Small intestine (tissue), 7 donors: ENCODE data around the gene SINHCAF. TPM values are rescaled to one million over a fixed set of nuclear protein-coding genes. Genes with fewer than 3 reads are reported as not detected.

Experiments
- DNase-seq, 2 donors: peaks; one replicate each; pipeline versions ENCODE4 v3.0.0 to v3.0.0-alpha.2; 2013
- FAIRE-seq: peaks from 2 replicates; lab custom pipeline; 2012; peaks lifted over from hg19 to GRCh38; lab: Jason Lieb, UNC
- H3K27ac ChIP-seq, 3 donors: one replicate each; pipeline ENCODE4 v1.5.1; 2013; ENCODE audit warnings: low read length in 2 of 3, mild to moderate bottlenecking in 2 of 3, control low read depth in 1 of 3, inconsistent platforms in 1 of 3, low read depth in 1 of 3, moderate library complexity in 1 of 3
- H3K27me3 ChIP-seq, 3 donors: one replicate each; pipeline ENCODE4 v1.6.1; 2013; ENCODE audit warnings: low read length in 3 of 3, inconsistent platforms in 1 of 3; ENCODE audit not compliant: control insufficient read depth in 3 of 3, insufficient read depth in 3 of 3
- H3K36me3 ChIP-seq, 3 donors: one replicate each; pipeline ENCODE4 v1.6.1; 2013; ENCODE audit warnings: low read length in 3 of 3, inconsistent platforms in 1 of 3, low read depth in 1 of 3, mild to moderate bottlenecking in 1 of 3, moderate library complexity in 1 of 3; ENCODE audit not compliant: control insufficient read depth in 3 of 3, insufficient read depth in 2 of 3
- H3K4me1 ChIP-seq, 3 donors: one replicate each; pipeline ENCODE4 v1.6.1; 2013; ENCODE audit warnings: low read length in 2 of 3, inconsistent platforms in 1 of 3, low read depth in 1 of 3, mild to moderate bottlenecking in 1 of 3, moderate library complexity in 1 of 3; ENCODE audit not compliant: control insufficient read depth in 3 of 3, insufficient read depth in 2 of 3
- H3K4me3 ChIP-seq, 3 donors: one replicate each; pipeline ENCODE4 v1.5.1; 2013; ENCODE audit warnings: low read length in 3 of 3, control low read depth in 1 of 3, inconsistent platforms in 1 of 3, low read depth in 1 of 3, mild to moderate bottlenecking in 1 of 3, moderate library complexity in 1 of 3
- H3K9me3 ChIP-seq, 2 donors: one replicate each; pipeline ENCODE4 v1.6.1; 2013; ENCODE audit warnings: low read depth in 1 of 2, low read length in 1 of 2; ENCODE audit not compliant: control insufficient read depth in 2 of 2, insufficient read depth in 1 of 2
- WGBS, 3 donors: extraction: QIAGEN DNeasy Blood & Tissue Kit; methylation state at CpG; one replicate each; pipeline ENCODE4 v1.1.7; 2013; 5-methylcytosine and 5-hydroxymethylcytosine counted together
- polyA plus RNA-seq, 4 donors: library from polyadenylated mRNA; stranded (reverse) in 3 of 4; unstranded in 1 of 4; fragments of 200-250 nt in 3 of 4; fragments of 120-200 nt in 1 of 4; gene quantifications; one replicate each; pipeline versions ENCODE4 v1.2.1 to v1.2.3, GENCODE V29; 2013
- donor health status: healthy with polysubstance abuse.
- donor health status: control.
- donor health status: control.
- donor health status: Bipolar disorder and iron deficiency.
- donor health status: healthy.

The SINHCAF gene
- polyA plus RNA-seq, 4 donors = 26.7 to 78.6 (median 33.5) TPM

DNA sequence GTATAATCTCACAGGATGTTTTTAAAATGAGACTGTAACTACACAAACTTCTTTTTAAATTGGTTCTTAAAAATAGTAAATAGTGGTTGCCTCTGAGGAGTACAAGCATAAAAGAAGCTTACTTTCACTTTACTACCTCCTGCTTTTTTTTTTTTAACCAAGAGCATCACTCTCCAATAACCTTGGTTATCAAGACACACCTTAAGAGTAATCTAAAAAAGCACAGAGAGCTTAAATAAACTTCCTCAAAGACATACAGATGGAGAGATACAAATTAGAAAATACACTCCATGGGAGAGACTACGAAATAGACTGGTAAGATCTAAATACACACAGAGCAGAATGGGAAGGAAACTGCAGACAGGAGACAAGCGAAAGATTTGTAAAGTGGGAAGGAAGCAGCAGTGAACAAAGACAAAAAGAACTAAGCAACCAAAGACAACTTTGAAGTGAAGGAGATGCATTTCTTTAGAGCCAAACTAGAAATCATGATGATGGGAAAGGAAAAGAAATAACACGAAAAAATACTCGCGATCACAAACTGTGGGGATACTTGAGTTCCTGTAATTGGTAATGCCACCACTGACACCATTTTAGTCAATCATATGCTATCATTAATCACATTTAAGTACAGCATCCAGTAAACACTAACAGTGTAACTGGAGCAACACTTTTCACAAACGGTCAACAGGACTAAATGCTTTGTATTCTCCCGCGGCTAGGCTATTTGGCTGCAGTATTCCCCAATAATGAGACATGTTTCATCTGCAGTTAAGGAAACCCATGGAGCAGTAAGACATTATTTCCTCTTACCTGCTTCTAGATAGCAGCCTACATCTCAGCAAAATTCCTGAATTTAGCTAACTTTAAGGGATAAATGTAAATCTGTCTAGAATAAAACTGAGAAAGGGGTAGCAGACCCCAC lies 8.2 kb downstream of the SINHCAF start:
- DNase-seq (peak; percentile 53 to 62), FAIRE-seq (no peak)
- H3K27me3 ChIP-seq = no peaks in the 10 kb centered on the region
- peak overlapping the region in 1 of 3 donors; percentile 15 for H3K4me3 ChIP-seq
- H3K27ac ChIP-seq = peak overlapping the region; percentile 22 to 60 (median 60)
- 10 to 21% (median 12%) methylated on average over 8 of the region's 8 CpGs for WGBS, 3 donors
- peaks cover 1 to 11% (median 8%) of the 10 kb centered on the region in 3 donors for H3K4me1 ChIP-seq
- no peaks in the 10 kb centered on the region for H3K36me3 ChIP-seq
- no peaks in the 10 kb centered on the region for H3K9me3 ChIP-seq

DNA sequence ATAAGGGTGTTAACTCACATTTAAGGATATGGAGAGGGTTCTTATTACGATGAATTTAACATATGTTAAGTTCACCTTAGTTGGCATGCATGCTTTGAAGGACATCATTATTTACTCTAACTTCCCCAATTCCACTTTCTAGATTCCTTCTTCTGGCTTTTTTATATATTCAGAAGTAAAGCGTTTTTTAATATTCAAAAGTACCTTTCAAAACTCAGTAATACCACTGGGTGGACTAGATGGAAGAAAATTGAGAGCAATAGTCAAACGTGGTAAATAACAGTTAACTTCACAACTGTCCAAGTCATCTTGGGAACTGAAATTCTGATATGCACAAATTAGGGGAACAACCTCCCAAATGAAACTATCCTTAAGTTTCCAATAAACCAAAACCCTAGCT lies 9.1 kb downstream of the SINHCAF start:
- peaks cover 1 to 10% (median 5%) of the 10 kb centered on the region in 3 donors for H3K4me1 ChIP-seq
- no peaks in the 10 kb centered on the region for H3K36me3 ChIP-seq
- no peak for DNase-seq
- FAIRE-seq = no peak
- WGBS, 3 donors = 42 to 45% (median 45%) methylated on average over 3 of the region's 3 CpGs
- H3K4me3 ChIP-seq = no peak overlapping the region
- peak overlapping the region in 1 of 3 donors; percentile 22 for H3K27ac ChIP-seq
- no peaks in the 10 kb centered on the region for H3K27me3 ChIP-seq
- no peaks in the 10 kb centered on the region for H3K9me3 ChIP-seq

DNA sequence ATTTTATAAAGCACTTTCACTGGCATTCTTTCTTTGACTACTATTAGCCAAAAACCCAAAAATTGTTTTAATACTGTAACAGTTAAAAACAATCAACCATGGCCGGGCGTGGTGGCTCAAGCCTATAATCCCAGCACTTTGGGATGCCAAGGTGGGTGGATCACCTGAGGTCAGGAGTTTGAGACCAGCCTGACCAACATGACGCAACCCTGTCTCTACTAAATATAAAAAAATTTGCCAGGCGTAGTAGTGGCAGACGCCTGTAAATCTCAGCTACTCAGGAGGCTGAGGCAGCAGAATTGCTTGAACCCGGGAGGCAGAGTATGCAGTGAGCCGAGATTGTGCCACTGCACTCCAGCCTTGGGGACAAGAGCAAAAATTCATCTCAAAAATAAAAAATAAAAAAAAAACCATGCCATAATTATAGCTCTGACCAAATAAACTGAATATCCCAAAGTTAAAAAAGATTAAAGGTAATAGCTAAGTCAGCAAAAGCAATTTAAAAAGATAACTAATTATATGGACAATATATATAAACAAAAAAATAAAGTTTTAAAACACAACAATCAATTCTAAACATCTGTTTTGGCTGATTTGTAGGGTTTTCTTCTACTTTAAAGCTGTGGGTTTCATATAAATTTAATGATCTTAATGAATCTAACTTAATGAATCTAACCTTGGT lies 10.0 kb downstream of the SINHCAF start:
- Histone ChIP-seq H3K27me3 (no peaks in the 10 kb centered on the region), H3K4me3 (no peak overlapping the region), H3K27ac (no peak overlapping the region), H3K4me1 (peaks cover 1 to 8% (median 5%) of the 10 kb centered on the region in 3 donors), H3K36me3 (peaks cover 0 to 3% (median 0%) of the 10 kb centered on the region in 3 donors), H3K9me3 (no peaks in the 10 kb centered on the region)
- WGBS, 3 donors = 84 to 90% (median 88%) methylated on average over 7 of the region's 7 CpGs
- DNase-seq = no peak
- no peak for FAIRE-seq

DNA sequence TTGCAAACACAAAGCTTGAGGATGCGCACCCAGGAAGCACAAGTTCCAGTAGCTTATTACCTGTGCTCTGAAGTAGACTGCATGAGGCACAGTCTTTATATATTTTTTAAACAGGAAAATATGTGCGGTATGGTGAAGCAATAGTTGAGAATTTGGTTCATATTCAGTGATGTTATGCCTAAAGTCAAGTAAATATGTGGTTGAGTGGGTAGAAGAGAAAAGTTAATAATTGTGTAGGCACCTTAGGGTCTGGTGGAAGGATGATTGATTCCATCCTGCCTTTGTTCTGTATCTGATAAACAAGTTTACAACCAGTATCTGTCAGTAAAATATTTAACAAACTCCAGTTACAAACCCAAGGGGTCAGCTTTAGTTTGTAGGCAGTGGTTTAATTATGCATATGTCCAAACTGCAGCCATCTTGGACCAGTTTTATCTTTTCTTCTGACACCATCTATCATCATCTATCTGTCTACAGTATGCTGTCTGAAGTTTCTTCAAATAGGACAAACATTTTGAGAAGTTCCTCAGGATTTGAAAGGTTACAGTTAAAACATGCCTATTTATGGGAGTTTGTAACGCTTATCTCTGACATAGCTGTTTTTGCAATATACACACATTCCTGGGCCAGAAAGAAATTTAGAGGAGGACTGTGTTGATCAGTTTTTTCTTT lies 10.8 kb downstream of the SINHCAF start:
- H3K27ac ChIP-seq = no peak overlapping the region
- no peak overlapping the region for H3K4me3 ChIP-seq
- peaks cover 1 to 8% (median 5%) of the 10 kb centered on the region in 3 donors for H3K4me1 ChIP-seq
- DNase-seq (no peak), FAIRE-seq (no peak)
- no peaks in the 10 kb centered on the region for H3K9me3 ChIP-seq
- peaks cover 0 to 6% (median 0%) of the 10 kb centered on the region in 3 donors for H3K36me3 ChIP-seq
- H3K27me3 ChIP-seq = no peaks in the 10 kb centered on the region
- 83 to 94% (median 93%) methylated on average over 3 of the region's 3 CpGs for WGBS, 3 donors

DNA sequence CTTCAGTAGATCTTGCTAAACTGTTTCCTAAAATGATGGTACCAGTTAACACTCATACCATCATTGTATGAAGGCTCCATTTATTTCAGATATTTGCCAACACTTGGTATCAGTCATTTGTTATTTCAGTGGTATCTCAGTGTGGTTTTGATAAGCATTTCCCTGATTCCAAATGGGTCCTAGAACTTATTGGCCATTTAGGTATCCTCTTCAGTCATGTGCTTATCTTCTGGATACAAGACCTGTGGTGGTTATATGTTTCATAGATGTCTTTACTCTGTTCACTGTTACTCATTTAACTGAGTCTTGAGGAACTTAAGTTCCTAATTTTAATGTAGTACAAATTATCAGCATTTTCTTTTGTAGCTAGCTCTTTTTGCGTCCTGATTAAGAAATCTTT lies 13.5 kb downstream of the SINHCAF start:
- no peaks in the 10 kb centered on the region for H3K9me3 ChIP-seq
- peaks cover 0 to 5% (median 0%) of the 10 kb centered on the region in 3 donors for H3K4me1 ChIP-seq
- no peaks in the 10 kb centered on the region for H3K27me3 ChIP-seq
- H3K27ac ChIP-seq = no peak overlapping the region
- FAIRE-seq (no peak), DNase-seq (no peak)
- WGBS, 3 donors = 97 to 100% (median 98%) methylated on average over 1 of the region's 1 CpG
- no peak overlapping the region for H3K4me3 ChIP-seq
- H3K36me3 ChIP-seq = peaks cover 0 to 6% (median 0%) of the 10 kb centered on the region in 3 donors

DNA sequence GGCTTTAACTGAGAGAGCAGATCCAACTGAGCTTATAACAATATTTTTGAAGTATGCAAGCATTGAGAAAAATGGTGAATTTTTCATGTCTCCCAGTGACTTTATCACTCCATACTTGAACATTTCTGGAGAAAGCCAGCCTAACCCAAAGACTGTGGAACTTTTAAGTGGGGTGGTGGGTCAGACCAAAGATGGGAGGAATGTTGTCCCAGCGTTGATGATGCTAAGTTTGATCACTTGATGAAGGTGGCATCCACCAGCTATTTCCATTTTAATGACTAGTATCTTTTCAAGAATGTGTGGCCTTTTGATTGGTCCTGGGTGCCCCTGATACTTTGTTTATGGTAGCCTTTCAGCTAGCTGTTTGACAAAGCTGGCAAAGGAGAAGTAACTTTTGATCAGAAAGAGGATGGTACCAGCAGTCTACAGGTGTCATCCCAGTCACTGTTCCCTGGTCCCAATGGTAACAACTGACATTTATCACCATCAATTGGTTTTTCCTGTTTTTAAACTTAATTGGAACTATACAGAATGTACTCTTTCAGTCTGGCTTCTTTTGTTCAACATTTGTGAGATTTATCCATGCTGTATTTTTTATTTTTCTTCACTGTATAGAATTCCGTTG lies 14.2 kb downstream of the SINHCAF start:
- Histone ChIP-seq H3K4me1 (no peaks in the 10 kb centered on the region), H3K9me3 (no peaks in the 10 kb centered on the region), H3K36me3 (peaks cover 0 to 9% (median 0%) of the 10 kb centered on the region in 3 donors), H3K4me3 (no peak overlapping the region), H3K27ac (no peak overlapping the region), H3K27me3 (no peaks in the 10 kb centered on the region)
- WGBS, 3 donors = 92 to 93% (median 92%) methylated on average over 2 of the region's 2 CpGs
- DNase-seq (no peak), FAIRE-seq (no peak)

DNA sequence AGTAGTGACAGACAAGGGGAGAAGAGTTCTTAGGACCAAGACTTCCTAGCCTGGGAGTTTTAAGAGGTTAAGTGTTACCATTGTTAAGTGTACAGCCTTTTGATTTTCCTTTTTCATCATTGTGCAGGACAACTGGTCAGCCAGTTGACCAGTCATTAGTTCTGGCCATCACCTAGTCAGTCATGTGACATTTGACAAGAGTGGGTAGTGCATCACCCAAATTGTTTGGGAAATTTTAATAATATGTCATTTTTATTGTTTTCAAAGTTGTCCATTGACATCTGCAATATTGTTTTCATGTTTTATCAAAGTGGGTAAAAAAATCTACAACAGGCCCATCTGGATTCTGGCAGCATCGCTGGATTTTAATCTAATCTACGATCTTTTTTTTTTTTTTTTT lies 15.5 kb downstream of the SINHCAF start:
- 62 to 82% (median 72%) methylated on average over 2 of the region's 2 CpGs for WGBS, 3 donors
- Histone ChIP-seq H3K9me3 (no peaks in the 10 kb centered on the region), H3K4me3 (no peak overlapping the region), H3K27me3 (no peaks in the 10 kb centered on the region), H3K4me1 (peaks cover 0 to 2% (median 0%) of the 10 kb centered on the region in 3 donors), H3K27ac (no peak overlapping the region), H3K36me3 (peaks cover 0 to 9% (median 0%) of the 10 kb centered on the region in 3 donors)
- DNase-seq (no peak), FAIRE-seq (no peak)
